ENCODE measurements around the gene MEGF11.

GRCh38 chr15:66051833-66052232 is 201.7 kb downstream of the MEGF11 start:
- TF ChIP-seq CTCF (IDR thresholded peaks at IDR 0.05; ENCODE audit: insufficient read depth, low read length): no peak
- no peak for TF ChIP-seq REST (IDR thresholded peaks at IDR 0.05; ENCODE audit: insufficient replicate concordance, low read depth)
- no peak for TF ChIP-seq SPI1 (IDR thresholded peaks at IDR 0.05; ENCODE audit: borderline replicate concordance, low read depth)
- no peak for TF ChIP-seq POLR2AphosphoS5 (IDR thresholded peaks at IDR 0.05; ENCODE audit: low read depth)
- TF ChIP-seq GABPA (IDR thresholded peaks at IDR 0.05; ENCODE audit: low read depth): no peak
